NAMALWA (cell line): ENCODE measurements around the gene P2RX7.

ENCODE experiments used
- DNase-seq: peaks from one replicate; pipeline ENCODE4 v3.0.0-alpha.2; 2015; ENCODE audit warnings: low spot score

Gene P2RX7

GRCh38 chr12:121229826-121230537, 97.3 kb downstream of the P2RX7 start:
- DNase-seq = peak; percentile 63

GRCh38 chr12:121230538-121230907, 97.8 kb downstream of the P2RX7 start:
- no peak for DNase-seq

- DNase-seq = no peak
Observed at GRCh38 chr12:121232163-121232562, 99.5 kb downstream of the P2RX7 start.

GRCh38 chr12:121232977-121233627, 100.4 kb downstream of the P2RX7 start:
- peak; percentile 25 for DNase-seq

GRCh38 chr12:121233628-121234020, 100.9 kb downstream of the P2RX7 start:
- DNase-seq = no peak

GRCh38 chr12:121236776-121237175, 104.1 kb downstream of the P2RX7 start:
- DNase-seq = no peak

- DNase-seq = no peak
Observed at GRCh38 chr12:121237415-121237814, 104.7 kb downstream of the P2RX7 start.
